ENCODE measurements around the gene DTX2.
A peak's percentile ranks its signal among the peaks of the same experiment; 100 is the strongest.
"Not testable (repeated sequence)": the region's sequence is repeated elsewhere in the genome, so short reads cannot be mapped to it uniquely, and the experiment has no call there.

Gene DTX2

DNA sequence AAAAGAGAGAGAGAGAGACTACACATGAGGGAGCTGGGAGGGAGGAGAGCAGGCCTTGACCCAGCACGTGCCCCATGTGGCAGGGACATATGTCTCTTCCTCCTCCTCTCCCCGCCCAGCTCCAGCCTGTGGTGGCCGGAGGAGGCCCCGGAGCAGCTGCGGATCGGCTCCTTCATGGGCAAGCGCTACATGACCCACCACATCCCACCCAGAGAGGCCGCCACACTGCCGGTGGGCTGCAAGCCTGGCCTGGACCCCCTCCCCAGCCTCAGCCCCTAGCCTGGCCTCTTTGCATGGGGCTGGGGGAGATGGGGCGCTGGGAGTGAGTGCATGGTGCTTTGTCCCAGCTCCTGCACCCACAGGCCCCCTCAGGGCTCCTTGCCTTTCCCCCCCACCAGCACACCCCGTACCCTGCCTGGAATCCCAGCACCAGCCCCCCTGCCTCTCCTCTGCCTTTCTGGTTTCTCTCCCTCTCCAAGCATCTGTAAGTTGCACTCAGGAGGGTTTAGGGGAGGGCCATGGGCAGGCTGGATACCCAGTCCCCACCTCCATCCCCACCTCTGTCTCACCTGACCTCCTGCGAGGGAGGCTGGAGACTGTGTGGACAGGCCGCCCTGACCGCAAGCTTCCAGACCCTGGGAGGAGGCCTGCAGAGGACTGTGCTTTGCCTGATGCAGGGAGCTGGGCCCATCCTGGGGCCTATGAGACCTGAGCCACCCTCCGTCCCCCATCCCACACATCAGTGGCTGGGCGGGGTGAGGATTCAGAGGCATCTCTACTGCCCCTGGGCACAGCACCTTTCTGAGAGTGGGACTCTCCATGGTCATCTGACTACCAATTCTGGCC, 53.6 kb downstream of the DTX2 start:
- ChIA-PET POLR2A (interaction anchor here (0.8 kb wide), 1 partner anchor 10 kb away, joined by 3 read pairs; no protein-coding TSS in a partner anchor), CTCF (no interaction called here)
- peak; percentile 2 for DNase-seq (ENCODE audit: extremely low spot score)
- TF ChIP-seq HDGF (IDR thresholded peaks at IDR 0.05; ENCODE audit: borderline replicate concordance) (no peak), CTBP1 (IDR thresholded peaks at IDR 0.05; ENCODE audit: borderline replicate concordance) (no peak), SUZ12 (IDR thresholded peaks at IDR 0.05) (no peak), L3MBTL2 (conservative IDR thresholded peaks at IDR 0.05) (no peak), LEF1 (IDR thresholded peaks at IDR 0.05; ENCODE audit: borderline replicate concordance) (no peak), PKNOX1 (IDR thresholded peaks at IDR 0.05) (no peak), FOXK2 (IDR thresholded peaks at IDR 0.05) (no peak), SP1 (IDR thresholded peaks at IDR 0.05) (no peak), ZNF384 (IDR thresholded peaks at IDR 0.05) (no peak)

DNA sequence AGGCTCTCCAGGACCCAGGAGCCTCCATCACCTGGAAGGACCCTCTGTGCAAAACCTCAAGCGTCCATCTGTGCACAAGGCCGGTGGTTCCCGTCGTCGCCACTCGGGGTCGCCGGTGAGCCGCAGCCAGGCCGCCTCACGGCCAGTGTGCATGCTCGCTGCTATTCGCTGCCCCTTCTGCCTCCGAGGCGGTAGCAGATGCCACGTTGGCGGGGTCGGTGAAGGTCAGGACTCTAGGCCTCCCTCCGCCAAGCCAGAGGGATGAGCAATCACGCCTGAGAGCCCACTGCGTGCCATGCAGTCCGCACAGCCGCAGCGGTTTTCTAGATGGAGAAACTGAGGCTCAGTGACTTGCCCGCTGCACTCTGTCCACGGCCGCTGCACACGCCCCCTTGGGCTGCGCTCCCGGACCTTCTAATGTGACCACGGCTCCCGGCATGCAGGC, 54.5 kb downstream of the DTX2 start:
- POLR2A ChIA-PET = no interaction called here

GRCh38 chr7:76516932-76517331, 55.4 kb downstream of the DTX2 start:
- POLR2A ChIA-PET; DNase-seq (ENCODE audit: extremely low spot score); CTCF ChIA-PET: not testable (repeated sequence)

More for the DNA sequence above, 54.5 kb downstream of the DTX2 start:
- TF ChIP-seq ZNF384 (IDR thresholded peaks at IDR 0.05) = no peak
- no peak for TF ChIP-seq PKNOX1 (IDR thresholded peaks at IDR 0.05)
- TF ChIP-seq SUZ12 (IDR thresholded peaks at IDR 0.05) = no peak
- TF ChIP-seq FOXM1 (IDR thresholded peaks at IDR 0.05; ENCODE audit: borderline replicate concordance) = no peak
- no peak for TF ChIP-seq FOXK2 (IDR thresholded peaks at IDR 0.05)
- TF ChIP-seq BHLHE40 (IDR thresholded peaks at IDR 0.05; ENCODE audit: borderline replicate concordance) = no peak
- TF ChIP-seq FOXA1 (IDR thresholded peaks at IDR 0.05) = no peak
- TF ChIP-seq ELF4 (IDR thresholded peaks at IDR 0.05) = no peak
- no peak for TF ChIP-seq HDGF (IDR thresholded peaks at IDR 0.05; ENCODE audit: borderline replicate concordance)
- no peak for TF ChIP-seq CTBP1 (IDR thresholded peaks at IDR 0.05; ENCODE audit: borderline replicate concordance)
- no peak for TF ChIP-seq ARNT (IDR thresholded peaks at IDR 0.05)
- no peak for TF ChIP-seq NFRKB (IDR thresholded peaks at IDR 0.05)
- no peak for TF ChIP-seq L3MBTL2 (conservative IDR thresholded peaks at IDR 0.05)
- no peak for TF ChIP-seq TARDBP (IDR thresholded peaks at IDR 0.05)
- TF ChIP-seq LEF1 (IDR thresholded peaks at IDR 0.05; ENCODE audit: borderline replicate concordance) = no peak
- no peak for TF ChIP-seq SP1 (IDR thresholded peaks at IDR 0.05)
- CTCF ChIA-PET = no interaction called here
- no peak for DNase-seq (ENCODE audit: extremely low spot score)

DNA sequence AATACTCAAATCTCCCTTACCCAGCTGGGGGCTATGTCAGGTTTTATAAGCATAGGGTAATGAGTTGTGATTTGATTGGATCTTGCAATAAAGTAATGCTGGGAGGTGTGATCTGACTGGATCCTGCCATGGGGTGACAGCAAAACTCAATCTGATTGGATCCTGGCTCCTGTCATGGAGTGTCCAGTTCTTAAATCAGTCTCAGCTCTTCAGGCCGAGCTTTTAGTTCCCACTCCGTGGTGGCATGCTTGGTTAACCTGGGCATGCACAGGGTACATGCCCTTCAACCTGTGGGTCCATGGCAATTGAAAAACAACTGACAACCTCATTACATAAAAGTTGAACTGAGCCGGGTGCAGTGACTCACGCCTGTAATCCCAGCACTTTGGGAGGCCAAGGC, 64.7 kb downstream of the DTX2 start:
- DNase-seq (ENCODE audit: extremely low spot score); POLR2A ChIA-PET; CTCF ChIA-PET: not testable (repeated sequence)

- CTCF ChIA-PET; DNase-seq (ENCODE audit: extremely low spot score); POLR2A ChIA-PET: not testable (repeated sequence)
Observed at GRCh38 chr7:76531643-76532042, 70.1 kb downstream of the DTX2 start.

DNA sequence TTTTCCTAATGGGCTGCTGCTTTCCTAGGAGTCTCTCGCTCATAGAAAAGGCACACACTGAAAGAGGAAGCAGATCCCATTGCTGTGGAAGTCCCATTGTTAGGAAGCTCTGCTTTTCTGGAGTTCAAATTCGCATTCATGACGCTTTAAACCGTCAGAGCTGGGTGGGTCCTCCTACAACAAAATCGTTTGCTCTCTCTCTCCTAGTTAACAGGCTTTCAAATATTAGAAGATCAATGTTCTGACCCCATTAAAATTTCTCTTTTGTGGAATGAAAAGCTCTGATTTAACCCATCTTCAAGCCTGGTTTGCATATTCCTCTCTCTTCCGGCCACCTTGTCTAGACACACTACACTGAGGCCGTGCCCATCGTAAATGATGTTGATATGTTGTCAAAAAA, 81.7 kb downstream of the DTX2 start, which contains the start of gene SPDYE16:
TSS of gene SPDYE16 (minus strand) at position 101 of the 400 bp plus-strand sequence. CDS start 1,838 bp downstream, outside the sequence.
- CTCF ChIA-PET; DNase-seq (ENCODE audit: extremely low spot score); POLR2A ChIA-PET: not testable (repeated sequence)

GRCh38 chr7:76549025-76549854, 87.7 kb downstream of the DTX2 start:
- POLR2A ChIA-PET = interaction anchor here (0.8 kb wide), 1 partner anchor 573 kb away, joined by 3 read pairs; the partner anchor contains the start of gene CCDC146
- peak; percentile 72 for DNase-seq (ENCODE audit: extremely low spot score)
- peak; percentile 64; the same call in 1 of the 2 replicates for TF ChIP-seq L3MBTL2 (conservative IDR thresholded peaks at IDR 0.05)
- CTCF ChIA-PET = not testable (repeated sequence)

DNA sequence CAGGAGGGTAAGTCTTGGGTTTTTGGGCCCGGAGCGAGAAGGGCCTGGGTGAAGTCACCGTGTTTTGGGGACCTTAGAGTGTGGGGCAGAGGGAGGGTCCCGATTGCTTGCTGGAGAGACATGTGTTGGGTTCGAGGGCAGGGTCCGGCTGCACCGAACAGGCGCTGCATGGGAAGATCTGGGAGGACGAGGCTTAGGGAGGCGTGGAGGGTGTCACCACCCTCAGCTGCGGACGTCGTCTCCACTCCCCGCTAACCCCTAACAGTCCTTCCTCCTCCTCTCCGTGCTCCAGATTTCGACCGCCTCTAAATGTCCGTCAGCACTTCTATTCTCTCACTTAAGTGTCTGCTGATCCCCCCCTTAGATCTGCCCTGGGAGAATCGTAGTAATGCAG, 88.3 kb downstream of the DTX2 start:
- POLR2A ChIA-PET; DNase-seq (ENCODE audit: extremely low spot score); CTCF ChIA-PET: not testable (repeated sequence)

DNA sequence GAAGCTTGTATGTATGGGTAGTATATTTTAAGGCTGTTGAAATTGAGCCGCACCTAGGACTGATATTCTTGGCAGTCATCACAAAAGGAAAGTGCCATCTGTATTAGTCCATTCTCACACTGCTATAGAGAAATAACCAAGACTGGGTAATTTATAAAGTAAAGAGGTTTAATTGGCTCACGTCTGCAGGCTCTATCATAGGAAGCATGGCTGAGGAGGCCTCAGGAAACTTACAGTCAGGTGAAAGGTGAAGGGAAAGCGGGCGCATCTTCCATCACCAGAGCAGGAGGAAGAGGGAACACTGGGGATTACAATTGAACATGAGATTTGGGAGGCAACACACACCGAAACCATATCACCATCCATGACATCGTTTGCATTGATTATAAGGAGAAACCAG, 90.5 kb downstream of the DTX2 start:
- CTCF ChIA-PET; DNase-seq (ENCODE audit: extremely low spot score); POLR2A ChIA-PET: not testable (repeated sequence)
